Effector CD4-positive, alpha-beta T cell (primary cell): ENCODE results near the gene IKBKG.
"Not testable (repeated sequence)": the region's sequence is repeated elsewhere in the genome, so short reads cannot be mapped to it uniquely, and the experiment has no call there.

Source experiments
- DNase-seq: peaks from one replicate; pipeline ENCODE4 v3.0.0-alpha.2; 2020

Gene IKBKG

GRCh38 chrX:154607976-154608375, 60.6 kb downstream of the IKBKG start:
- DNase-seq: not testable (repeated sequence)

GRCh38 chrX:154608823-154609222, 61.4 kb downstream of the IKBKG start:
- DNase-seq: not testable (repeated sequence)

- not testable (repeated sequence) for DNase-seq
These were observed 63.7 kb downstream of the IKBKG start for GRCh38 chrX:154611146-154611545.

- not testable (repeated sequence) for DNase-seq
These were observed 66.2 kb downstream of the IKBKG start for GRCh38 chrX:154613586-154613985.
